H1 (cell line): ENCODE measurements around the gene COPS6. TPM values are rescaled to one million over a fixed set of nuclear protein-coding genes. Genes with fewer than 3 reads are reported as not detected.

Experiments
- CTCF ChIA-PET: fragments of 300-600 bp; sonication (Branson Sonifier 250); formaldehyde crosslinking; loops from one replicate; lab custom pipeline; 2021; ENCODE audit not compliant: partially characterized antibody; lab: Charles Lee
- POLR2A ChIA-PET: fragments of 300-600 bp; sonication (Branson Sonifier 250); formaldehyde crosslinking; loops from one replicate; lab custom pipeline; 2021; ENCODE audit warnings: inconsistent platforms; ENCODE audit not compliant: partially characterized antibody; lab: Charles Lee
- DNase-seq, 2 experiments: peaks; one replicate each; pipeline versions ENCODE4 v3.0.0 to v3.0.0-alpha.2; 2010 to 2022; ENCODE audit warnings: low spot score in 2 of 2, low read depth in 1 of 2, mixed read lengths in 1 of 2
- FAIRE-seq: peaks from 2 replicates; lab custom pipeline; 2011; peaks lifted over from hg19 to GRCh38; lab: Jason Lieb, UNC
- H2AFZ ChIP-seq: 2 replicates; pipeline ENCODE4 v1.8.1; 2012; ENCODE audit warnings: low read length, inconsistent platforms
- H2AK5ac ChIP-seq: 2 replicates; pipeline ENCODE4 v1.6.1; 2013; ENCODE audit warnings: low read depth, low read length
- H2BK120ac ChIP-seq: replicated peaks from 2 replicates; pipeline ENCODE3; 2013; ENCODE audit warnings: low read depth, low read length, inconsistent platforms
- H2BK12ac ChIP-seq: 2 replicates; pipeline ENCODE4 v1.6.1; 2013; ENCODE audit warnings: low read depth, low read length
- H2BK15ac ChIP-seq: 2 replicates; pipeline ENCODE4 v1.6.1; 2013; ENCODE audit warnings: low read length
- H2BK20ac ChIP-seq: 2 replicates; pipeline ENCODE4 v1.6.1; 2013; ENCODE audit warnings: low read length
- H2BK5ac ChIP-seq: 2 replicates; pipeline ENCODE4 v1.6.1; 2013; ENCODE audit warnings: low read depth, low read length
- H3K14ac ChIP-seq: 2 replicates; pipeline ENCODE4 v1.6.1; 2013; ENCODE audit warnings: inconsistent platforms; ENCODE audit not compliant: insufficient read length
- H3K18ac ChIP-seq: 2 replicates; pipeline ENCODE4 v1.6.1; 2013; ENCODE audit warnings: low read length; ENCODE audit errors: extremely low read depth
- H3K23ac ChIP-seq: 2 replicates; pipeline ENCODE4 v1.6.1; 2013; ENCODE audit warnings: inconsistent platforms; ENCODE audit not compliant: insufficient read length
- H3K23me2 ChIP-seq: 2 replicates; pipeline ENCODE4 v1.6.1; 2013; ENCODE audit warnings: low read depth, low read length
- H3K27ac ChIP-seq: 2 replicates; pipeline ENCODE4 v1.6.1; 2011; ENCODE audit warnings: low read depth, low read length, inconsistent platforms
- H3K27me3 ChIP-seq, 4 experiments: replicated peaks in 1 of 4; 1 replicate in 1 of 4; 2 replicates in 3 of 4; pipeline versions ENCODE4 v1.6.1 to v1.8.1; 2011 to 2013; ENCODE audit warnings: low read length in 3 of 4, mild to moderate bottlenecking in 3 of 4, inconsistent platforms in 2 of 4, mixed read lengths in 2 of 4, moderate library complexity in 1 of 4; ENCODE audit not compliant: control insufficient read depth in 3 of 4, insufficient read depth in 3 of 4; ENCODE audit errors: extremely low read depth in 1 of 4
- H3K36me3 ChIP-seq, 4 experiments: 2 replicates each; pipeline versions ENCODE4 v1.6.1 to v1.8.1; 2011 to 2013; ENCODE audit warnings: mild to moderate bottlenecking in 4 of 4, low read length in 3 of 4, moderate library complexity in 2 of 4, control low read depth in 1 of 4, inconsistent platforms in 1 of 4; ENCODE audit not compliant: insufficient read depth in 4 of 4, control insufficient read depth in 2 of 4
- H3K4ac ChIP-seq: replicated peaks from 2 replicates; pipeline ENCODE3; 2013; ENCODE audit warnings: low read length, low read depth, mixed read lengths, inconsistent platforms; ENCODE audit not compliant: insufficient read length
- H3K4me1 ChIP-seq, 4 experiments: replicated peaks in 1 of 4; 1 replicate in 1 of 4; 2 replicates in 3 of 4; pipeline versions ENCODE4 v1.6.1 to v1.8.1; 2011 to 2013; ENCODE audit warnings: low read length in 3 of 4, inconsistent platforms in 2 of 4, mixed read lengths in 1 of 4; ENCODE audit not compliant: insufficient read depth in 4 of 4, control insufficient read depth in 3 of 4
- H3K4me2 ChIP-seq, 2 experiments: 2 replicates each; pipeline versions ENCODE4 v1.6.1 to v1.8.1; 2011 to 2013; ENCODE audit warnings: low read depth in 2 of 2, low read length in 2 of 2, control low read depth in 1 of 2, inconsistent platforms in 1 of 2, mild to moderate bottlenecking in 1 of 2; ENCODE audit not compliant: insufficient read depth in 1 of 2
- H3K4me3 ChIP-seq, 4 experiments: fragments of 200-600, 300-600 bp in 1 of 4; sonication (generic), shearing (Covaris generic), sonication (Bioruptor Twin) in 1 of 4; 2 replicates each; pipeline versions ENCODE4 v1.5.1 to v1.8.1; 2011 to 2016; ENCODE audit warnings: low read length in 4 of 4, low read depth in 3 of 4, control low read depth in 2 of 4, inconsistent platforms in 2 of 4, mild to moderate bottlenecking in 2 of 4, mixed read lengths in 1 of 4, moderate library complexity in 1 of 4; ENCODE audit not compliant: insufficient read depth in 2 of 4; ENCODE audit errors: extremely low read depth in 1 of 4
- H3K56ac ChIP-seq: replicated peaks from 2 replicates; pipeline ENCODE3; 2013; ENCODE audit warnings: low read depth, mild to moderate bottlenecking, mixed read lengths, low read length, inconsistent platforms; ENCODE audit not compliant: insufficient read length
- H3K79me1 ChIP-seq: 2 replicates; pipeline ENCODE4 v1.6.1; 2013; ENCODE audit warnings: low read depth, low read length, control low read depth
- H3K79me2 ChIP-seq, 2 experiments: 2 replicates each; pipeline versions ENCODE4 v1.6.1 to v1.8.1; 2012 to 2013; ENCODE audit warnings: low read length in 2 of 2, mild to moderate bottlenecking in 2 of 2, inconsistent platforms in 1 of 2; ENCODE audit not compliant: insufficient read depth in 2 of 2, control insufficient read depth in 1 of 2
- H3K9ac ChIP-seq, 4 experiments: replicated peaks in 1 of 4; 1 replicate in 1 of 4; 2 replicates in 3 of 4; pipeline versions ENCODE4 v1.6.1 to v1.8.1; 2011 to 2013; ENCODE audit warnings: low read depth in 3 of 4, low read length in 3 of 4, control low read depth in 2 of 4, mild to moderate bottlenecking in 2 of 4, moderate library complexity in 2 of 4, inconsistent platforms in 1 of 4; ENCODE audit errors: extremely low read depth in 1 of 4
- H3K9me3 ChIP-seq, 2 experiments: 2 replicates each; pipeline versions ENCODE4 v1.6.1 to v1.8.1; 2012 to 2013; ENCODE audit warnings: mild to moderate bottlenecking in 2 of 2, moderate library complexity in 2 of 2, control low read depth in 1 of 2, inconsistent platforms in 1 of 2, low read depth in 1 of 2, low read length in 1 of 2, mixed read lengths in 1 of 2; ENCODE audit not compliant: insufficient read depth in 2 of 2
- H4K20me1 ChIP-seq, 2 experiments: replicated peaks in 1 of 2; 2 replicates each; pipeline versions ENCODE3 to v1.8.1; 2011 to 2013; ENCODE audit warnings: inconsistent platforms in 2 of 2, low read length in 2 of 2, mild to moderate bottlenecking in 1 of 2; ENCODE audit not compliant: insufficient read depth in 2 of 2, control insufficient read depth in 1 of 2
- H4K5ac ChIP-seq: 2 replicates; pipeline ENCODE4 v1.6.1; 2013; ENCODE audit warnings: low read length, low read depth, mixed read lengths, inconsistent platforms; ENCODE audit not compliant: insufficient read length
- H4K8ac ChIP-seq: 2 replicates; pipeline ENCODE4 v1.8.0; 2013; ENCODE audit warnings: mild to moderate bottlenecking, moderate library complexity, low read length, inconsistent platforms; ENCODE audit not compliant: insufficient read depth; ENCODE audit errors: extremely low read depth
- H4K91ac ChIP-seq: replicated peaks from 2 replicates; pipeline ENCODE3; 2013; ENCODE audit warnings: low read length, mixed read lengths, inconsistent platforms; ENCODE audit not compliant: insufficient read length
- BCL11A ChIP-seq, 2 experiments: IDR thresholded peaks; one replicate each; pipeline ENCODE4 v1.6.1; 2011; ENCODE audit warnings: low read depth in 2 of 2, low read length in 2 of 2, mild to moderate bottlenecking in 2 of 2
- CBX5 ChIP-seq: fragments of 300-800, 300-1000 bp; sonication (generic); IDR thresholded peaks from 2 replicates; pipeline ENCODE4 v1.7.1; 2016; ENCODE audit warnings: antibody characterized with exemption, low read length, low read depth
- EZH2 ChIP-seq: fragments of 200-600 bp; sonication (generic); IDR thresholded peaks from 2 replicates; pipeline ENCODE4 v1.7.1; 2012; ENCODE audit warnings: low read depth, mild to moderate bottlenecking, moderate library complexity, low read length, inconsistent platforms; ENCODE audit not compliant: severe bottlenecking
- GABPA ChIP-seq: IDR thresholded peaks from 2 replicates; pipeline ENCODE4 v1.6.1; 2011; ENCODE audit warnings: mild to moderate bottlenecking, low read length, moderate library complexity, borderline replicate concordance; ENCODE audit not compliant: insufficient read depth
- GTF2F1 ChIP-seq: IDR thresholded peaks from 2 replicates; pipeline ENCODE4 v1.6.1; 2012; ENCODE audit warnings: low read depth, low read length, improper control_type of control experiment, borderline replicate concordance
- MAX ChIP-seq: IDR thresholded peaks from 2 replicates; pipeline ENCODE4 v1.6.1; 2012; ENCODE audit warnings: inconsistent platforms
- RXRA ChIP-seq: IDR thresholded peaks from 2 replicates; pipeline ENCODE4 v1.6.1; 2011; ENCODE audit warnings: low read depth, mild to moderate bottlenecking, low read length, moderate library complexity; ENCODE audit not compliant: insufficient read depth
- TCF12 ChIP-seq: IDR thresholded peaks from 2 replicates; pipeline ENCODE4 v1.6.1; 2011; ENCODE audit warnings: low read depth, mild to moderate bottlenecking, low read length
- TEAD4 ChIP-seq: IDR thresholded peaks from 2 replicates; pipeline ENCODE4 v1.6.1; 2012; ENCODE audit warnings: low read depth, low read length, inconsistent platforms, mixed read lengths
- USF2 ChIP-seq: IDR thresholded peaks from 2 replicates; pipeline ENCODE4 v1.6.1; 2011; ENCODE audit warnings: low read length, improper control_type of control experiment
- WGBS, 2 experiments: shearing (Covaris generic) in 1 of 2; methylation state at CpG; one replicate each; pipeline versions ENCODE4 v1.1.6 to v1.1.7; 2013 to 2015; ENCODE audit warnings: low lambda C conversion rate in 2 of 2, mixed read lengths in 2 of 2, inconsistent platforms in 1 of 2, low coverage in 1 of 2, missing lambda C conversion rate in 1 of 2; ENCODE audit not compliant: insufficient replicate concordance in 2 of 2, insufficient coverage in 1 of 2, insufficient read length in 1 of 2; ENCODE audit errors: extremely low coverage in 1 of 2, missing lambda C conversion rate in 1 of 2; 5-methylcytosine and 5-hydroxymethylcytosine counted together
- polyA plus RNA-seq, 7 experiments: library from polyadenylated mRNA; depleted of rRNA in 3 of 7; stranded (reverse) in 5 of 7; unstranded in 2 of 7; fragments of >200 nt in 5 of 7; fragments of 200-250 nt in 2 of 7; gene quantifications; 1 replicate in 5 of 7; 2 replicates in 1 of 7; 4 replicates in 1 of 7; pipeline versions ENCODE4 v1.2.1 to v1.2.3, GENCODE V29; 2011 to 2013; ENCODE audit warnings: missing spikeins in 2 of 7, mixed read lengths in 2 of 7
- total RNA-seq: library from RNA; stranded (reverse); fragmentation: NEBNext Ultra II Directional; extraction: Animal tissue kit (Norgen Biotek cat#: 25700); gene quantifications from 2 replicates; pipeline ENCODE4 v1.2.1, GENCODE V29; 2021

COPS6 gene
- total and polyA plus RNA-seq, 2 of the 8 experiments (the other 6 are each of a cell fraction or from before 2014, with no cell fraction given) = 127 to 225 TPM

- 0 out of 2 replicates have a peak, but pooled peaks cover 4% of the 10 kb centered on the region for H3K79me1 ChIP-seq
- H3K18ac ChIP-seq = peak overlapping the region; percentile 42
- H4K8ac ChIP-seq = peak overlapping the region; percentile 60; the same call in 1 of the 2 replicates
- H3K4ac ChIP-seq = no peak overlapping the region
- H2BK120ac ChIP-seq = no peak overlapping the region
- H3K36me3 ChIP-seq = peaks cover 0 to 6% (median 4%) of the 10 kb centered on the region in 4 experiments; a peak in 6 of 8 replicates
- H3K9ac ChIP-seq = peak overlapping the region; percentile 87 to 96 (median 88)
- H3K23me2 ChIP-seq = peaks cover 8% of the 10 kb centered on the region
- peaks cover 0 to 1% of the 10 kb centered on the region in 2 experiments for H4K20me1 ChIP-seq
- no peaks in the 10 kb centered on the region for H3K27me3 ChIP-seq
- H3K9me3 ChIP-seq = no peaks in the 10 kb centered on the region
- ChIA-PET CTCF (no interaction called here), POLR2A (interaction anchor here (0.6 to 20.0 kb wide), 3 partner anchors 14 to 306 kb away, joined by 3 to 722 read pairs (median 414); partner anchors contain the start of genes AP4M1, COPS6, MCM7 and ZNF3)
- H4K5ac ChIP-seq = peak overlapping the region; percentile 59
- WGBS, 2 experiments = 23% methylated on average over 18 of the region's 18 CpGs; no CpG with 5 or more reads in 1 of the 2 experiments
- H2AK5ac ChIP-seq = no peak overlapping the region
- peak overlapping the region; percentile 88 for H3K27ac ChIP-seq
- H3K79me2 ChIP-seq = peaks cover 0 to 6% of the 10 kb centered on the region in 2 experiments; a peak in 1 of 4 replicates
- peak overlapping the region; percentile 46 for H2BK5ac ChIP-seq
- DNase-seq (no peak), FAIRE-seq (no peak)
- no peak overlapping the region for H3K14ac ChIP-seq
- H2AFZ ChIP-seq = peak overlapping the region; percentile 27; the same call in 1 of the 2 replicates
- peak overlapping the region; percentile 75 to 98 (median 94) for H3K4me3 ChIP-seq
- H2BK20ac ChIP-seq = no peak overlapping the region
- H2BK12ac ChIP-seq = no peak overlapping the region
- peaks cover 0 to 5% (median 1%) of the 10 kb centered on the region in 4 experiments; a peak in 5 of 7 replicates for H3K4me1 ChIP-seq
- no peak overlapping the region for H2BK15ac ChIP-seq
- peak overlapping the region; percentile 42 for H3K56ac ChIP-seq
- peak overlapping the region; percentile 74 to 92 for H3K4me2 ChIP-seq
- H3K23ac ChIP-seq = no peak overlapping the region
- no peak overlapping the region for H4K91ac ChIP-seq
- TF ChIP-seq GTF2F1 = no peak
- TF ChIP-seq GABPA = no peak
- no peak for TF ChIP-seq RXRA
- no peak for TF ChIP-seq TCF12
- TF ChIP-seq CBX5 = no peak
- no peak for TF ChIP-seq TEAD4
- TF ChIP-seq BCL11A (IDR thresholded peaks at IDR 0.05; ENCODE audit: low read depth in 2 of 2, low read length in 2 of 2) = no peak
- TF ChIP-seq EZH2 = no peak
- TF ChIP-seq USF2 = no peak
- TF ChIP-seq MAX = no peak
These were observed 29.8 kb downstream of the COPS6 start for GRCh38 chr7:100118388-100119071.
